ENCODE data around the gene FOXF1.

FOXF1 gene

GRCh38 chr16:86562356-86562755 is 52.0 kb downstream of the FOXF1 start:
- DNase-seq: no peak

DNA sequence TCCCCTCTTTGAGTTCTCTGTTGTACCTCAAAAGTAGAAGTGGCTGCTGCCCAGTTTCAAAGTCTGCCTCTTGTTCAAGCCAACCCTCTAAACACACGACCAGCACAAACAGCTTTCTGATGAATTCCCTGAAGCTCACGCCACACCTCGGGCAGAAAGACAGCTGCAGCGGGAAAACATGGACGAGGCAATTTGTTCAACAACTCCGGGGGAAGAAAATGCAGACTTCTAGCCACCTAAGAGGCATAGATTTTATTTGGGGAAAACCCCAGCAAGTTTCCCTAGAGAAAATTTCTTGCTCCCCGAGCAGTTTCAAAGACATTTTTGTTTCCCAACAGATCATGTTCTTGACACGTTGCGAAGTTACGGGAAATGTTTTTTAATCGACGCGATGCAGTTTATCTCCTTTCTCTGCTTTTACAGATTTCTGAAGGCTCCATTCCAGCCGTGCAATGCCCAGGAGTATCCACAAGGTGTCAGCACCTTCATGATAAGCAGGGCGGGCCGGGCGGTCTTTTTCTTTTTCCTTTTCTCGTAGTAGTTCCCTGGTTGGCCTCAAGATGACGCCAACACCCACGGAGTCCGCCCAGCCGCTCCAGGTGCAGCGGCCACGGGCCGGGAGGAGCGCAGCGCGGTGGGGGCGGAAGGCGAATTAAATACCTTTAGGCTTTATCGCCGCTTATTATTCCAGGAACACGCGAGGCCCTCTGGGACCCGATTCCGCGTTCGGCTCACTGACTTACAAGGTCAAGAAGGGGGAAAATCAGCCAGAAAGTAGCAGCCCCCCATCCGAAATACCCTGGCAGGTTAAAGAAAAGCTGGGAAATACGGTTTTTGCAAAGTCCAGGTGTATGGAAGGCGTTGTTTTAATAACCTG is 53.4 kb downstream of the FOXF1 start:
- DNase-seq: peak; percentile 94
